Activated CD4-positive, alpha-beta memory T cell treated with anti-CD3 and anti-CD28 coated beads, Interleukin-2, amount 10 ng/mL, durations not matched to agents 7 days and 5 days (primary cell): Measurements from ENCODE around the gene SLC16A5. TPM values are rescaled to one million over a fixed set of nuclear protein-coding genes. Genes with fewer than 3 reads are reported as not detected.

ENCODE experiments used
- CTCF ChIA-PET: fragments of 350-600 bp; sonication (Branson Sonifier 250); formaldehyde crosslinking; loops from one replicate; lab custom pipeline; 2021; ENCODE audit warnings: antibody characterized with exemption, inconsistent platforms; lab: Charles Lee
- POLR2A ChIA-PET: fragments of 350-600 bp; sonication (Branson Sonifier 250); formaldehyde crosslinking; loops from one replicate; lab custom pipeline; 2021; ENCODE audit warnings: antibody characterized with exemption; lab: Charles Lee
- DNase-seq: peaks from one replicate; pipeline ENCODE4 v3.0.0-alpha.2; 2020
- H3K27ac Mint-ChIP-seq: one replicate; pipeline ENCODE4 v1.8.0; 2021; ENCODE audit warnings: mild to moderate bottlenecking, mixed read lengths
- H3K27me3 Mint-ChIP-seq: one replicate; pipeline ENCODE4 v1.8.0; 2021; ENCODE audit warnings: mixed read lengths
- H3K36me3 Mint-ChIP-seq: one replicate; pipeline ENCODE4 v1.8.0; 2021; ENCODE audit warnings: low read depth, mixed read lengths
- H3K4me1 Mint-ChIP-seq: one replicate; pipeline ENCODE4 v1.8.0; 2021; ENCODE audit warnings: mixed read lengths
- H3K4me3 Mint-ChIP-seq: one replicate; pipeline ENCODE4 v1.8.0; 2021; ENCODE audit warnings: mild to moderate bottlenecking, mixed read lengths
- H3K9me3 Mint-ChIP-seq: one replicate; pipeline ENCODE4 v1.8.0; 2021; ENCODE audit warnings: mixed read lengths
- total RNA-seq, 2 experiments: library from RNA; stranded (reverse); gene quantifications; one replicate each; pipeline ENCODE4 v1.2.3, GENCODE V29; 2021

The SLC16A5 gene
- total RNA-seq, 2 experiments from 2014 or later = 10.4 TPM

DNA sequence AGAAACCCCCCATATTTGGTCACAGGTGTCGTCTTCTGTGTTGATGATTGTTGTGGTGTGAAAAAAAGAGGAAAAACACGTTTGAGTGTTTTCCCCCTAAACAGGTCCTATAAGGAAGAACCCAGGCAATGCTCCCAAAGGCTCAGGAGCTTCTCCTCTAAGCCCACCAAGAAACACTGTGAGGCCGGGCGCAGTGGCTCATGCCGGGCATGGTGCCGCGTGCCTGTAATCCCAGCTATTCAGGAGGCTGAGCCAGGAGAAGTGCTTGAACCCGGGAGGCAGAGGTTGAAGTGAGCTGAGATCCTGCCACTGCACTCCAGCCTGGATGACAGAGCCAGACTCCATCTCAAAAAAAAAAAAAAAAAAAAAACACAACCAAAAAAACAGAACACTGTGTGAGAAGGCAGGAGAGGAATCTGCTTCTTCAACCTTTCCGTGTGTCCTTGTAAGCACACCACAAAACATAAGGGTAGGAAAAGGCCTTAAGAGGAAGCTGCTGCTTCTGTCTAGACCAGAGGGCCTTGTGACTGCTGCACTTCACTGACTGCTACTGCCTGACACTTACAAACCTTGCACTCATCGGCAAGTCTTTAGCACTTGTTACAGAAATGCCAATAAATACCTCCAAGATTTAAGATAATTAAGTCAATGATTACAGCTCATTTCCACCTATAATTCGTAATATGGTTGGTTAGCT is 57.2 kb downstream of the SLC16A5 start:
- H3K4me1 Mint-ChIP-seq = peaks cover 41% of the 10 kb centered on the region
- ChIA-PET POLR2A (interaction anchor here (1.1 to 2.9 kb wide), 4 partner anchors 10 to 117 kb away, joined by 4 to 18 read pairs (median 6); partner anchors contain the start of genes GGA3, JPT1, MRPS7 and NT5C), CTCF (interaction anchor here (0.6 to 3.5 kb wide), 8 partner anchors 13 to 95 kb away, joined by 3 to 20 read pairs (median 4); partner anchors contain the start of gene NT5C)
- no peak for DNase-seq
- H3K27ac Mint-ChIP-seq = no peak overlapping the region
- no peak overlapping the region for H3K4me3 Mint-ChIP-seq
- H3K9me3 Mint-ChIP-seq = no peaks in the 10 kb centered on the region
- H3K36me3 Mint-ChIP-seq = peaks cover 79% of the 10 kb centered on the region
- H3K27me3 Mint-ChIP-seq = no peaks in the 10 kb centered on the region

DNA sequence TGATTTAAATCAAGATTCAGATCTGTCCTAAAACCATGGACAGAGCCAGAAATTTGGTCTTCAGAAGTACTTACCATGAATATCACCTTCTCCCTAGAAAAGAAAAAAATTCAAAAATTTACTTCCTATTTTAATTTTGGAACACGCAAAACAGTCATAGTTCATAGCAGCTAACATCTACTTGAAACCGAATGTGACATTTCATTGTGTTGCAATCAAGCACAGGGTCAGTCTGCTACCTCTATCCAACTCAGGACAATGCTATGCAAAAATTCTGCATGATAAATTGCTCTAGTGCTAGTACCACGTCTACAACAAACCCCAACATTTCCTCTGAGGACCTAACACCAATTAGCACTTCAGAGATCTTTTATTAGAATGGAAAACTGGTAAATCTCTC is 58.8 kb downstream of the SLC16A5 start:
- H3K4me3 Mint-ChIP-seq = no peak overlapping the region
- no peaks in the 10 kb centered on the region for H3K27me3 Mint-ChIP-seq
- ChIA-PET CTCF (interaction anchor here (3.5 kb wide), 1 partner anchor 15 kb away, joined by 20 read pairs; the partner anchor contains the start of gene NT5C), POLR2A (interaction anchor here (0.7 to 2.9 kb wide), 3 partner anchors 9 to 185 kb away, joined by 4 to 18 read pairs (median 8); partner anchors contain the start of genes JPT1 and NT5C)
- DNase-seq = no peak
- H3K4me1 Mint-ChIP-seq = peaks cover 30% of the 10 kb centered on the region
- no peak overlapping the region for H3K27ac Mint-ChIP-seq
- H3K36me3 Mint-ChIP-seq = peaks cover 66% of the 10 kb centered on the region
- H3K9me3 Mint-ChIP-seq = no peaks in the 10 kb centered on the region

DNA sequence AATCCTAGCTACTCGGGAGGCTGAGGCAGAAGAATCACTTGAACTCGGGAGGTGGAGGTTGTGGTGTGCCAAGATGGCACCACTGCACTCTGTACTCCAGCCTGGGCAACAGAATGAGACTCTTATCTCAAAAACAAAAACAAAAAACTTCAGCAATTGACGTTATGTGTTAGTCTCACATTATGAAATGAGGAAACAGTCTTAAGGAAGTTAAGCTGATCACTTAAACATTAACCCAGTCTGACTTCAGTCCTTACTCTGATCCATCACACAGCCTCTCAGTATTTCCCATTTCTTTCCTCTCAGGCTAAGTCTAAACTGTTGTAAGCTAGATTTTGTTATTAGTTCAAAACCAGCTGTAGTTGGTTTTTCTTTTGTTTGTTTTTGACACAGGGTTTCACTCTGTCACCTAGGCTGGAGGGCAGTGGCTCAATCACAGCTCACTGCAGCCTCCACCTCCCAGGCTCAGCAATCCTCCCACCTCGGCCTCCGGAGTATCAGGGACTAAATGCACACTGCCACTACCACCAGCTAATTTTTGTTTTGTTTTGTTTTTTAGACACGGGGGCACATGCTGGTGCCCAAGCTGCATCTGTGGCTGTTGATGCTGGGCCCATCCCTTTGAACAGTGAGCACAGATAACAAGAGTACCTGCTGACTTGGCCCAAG is 60.3 kb downstream of the SLC16A5 start:
- H3K27me3 Mint-ChIP-seq = no peaks in the 10 kb centered on the region
- POLR2A ChIA-PET = interaction anchor here (1.0 to 1.8 kb wide), 3 partner anchors 17 to 23 kb away, joined by 3 to 6 read pairs (median 6); partner anchors contain the start of gene NT5C
- CTCF ChIA-PET = interaction anchor here (0.8 to 1.8 kb wide), 5 partner anchors 16 to 53 kb away, joined by 3 to 13 read pairs (median 4); no protein-coding TSS in a partner anchor
- H3K27ac Mint-ChIP-seq = peak overlapping the region; percentile 21
- DNase-seq = no peak
- H3K36me3 Mint-ChIP-seq = peaks cover 73% of the 10 kb centered on the region
- no peak overlapping the region for H3K4me3 Mint-ChIP-seq
- H3K4me1 Mint-ChIP-seq = peaks cover 39% of the 10 kb centered on the region
- no peaks in the 10 kb centered on the region for H3K9me3 Mint-ChIP-seq

DNA sequence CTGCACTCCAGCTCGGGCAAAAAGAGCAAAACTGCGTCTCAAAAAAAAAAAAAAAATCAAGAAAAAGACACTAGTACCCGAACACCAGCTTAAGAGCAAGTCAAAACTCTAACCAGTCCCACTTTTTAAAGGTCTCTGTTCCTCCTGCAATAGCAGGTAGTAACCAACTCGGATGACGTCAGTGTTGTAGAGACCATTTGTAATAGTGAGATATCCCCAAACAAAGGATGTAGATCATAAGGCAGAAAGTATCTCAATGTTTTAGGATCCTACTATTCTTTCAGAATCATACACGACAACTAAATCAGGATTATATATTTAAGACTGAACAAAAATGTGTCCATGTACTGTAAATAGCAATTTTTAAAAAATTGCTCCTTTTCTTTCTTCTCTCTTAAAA is 64.2 kb downstream of the SLC16A5 start:
- Mint-ChIP-seq H3K27ac (peak overlapping the region; percentile 81), H3K4me3 (peak overlapping the region; percentile 93), H3K27me3 (no peaks in the 10 kb centered on the region), H3K36me3 (peaks cover 54% of the 10 kb centered on the region), H3K9me3 (no peaks in the 10 kb centered on the region), H3K4me1 (peaks cover 54% of the 10 kb centered on the region)
- ChIA-PET POLR2A (interaction anchor here (0.5 kb wide), 1 partner anchor 729 kb away, joined by 3 read pairs; no protein-coding TSS in a partner anchor), CTCF (interaction anchor here (0.6 to 1.0 kb wide), 2 partner anchors 22 to 38 kb away, joined by 3 read pairs; no protein-coding TSS in a partner anchor)
- no peak for DNase-seq

DNA sequence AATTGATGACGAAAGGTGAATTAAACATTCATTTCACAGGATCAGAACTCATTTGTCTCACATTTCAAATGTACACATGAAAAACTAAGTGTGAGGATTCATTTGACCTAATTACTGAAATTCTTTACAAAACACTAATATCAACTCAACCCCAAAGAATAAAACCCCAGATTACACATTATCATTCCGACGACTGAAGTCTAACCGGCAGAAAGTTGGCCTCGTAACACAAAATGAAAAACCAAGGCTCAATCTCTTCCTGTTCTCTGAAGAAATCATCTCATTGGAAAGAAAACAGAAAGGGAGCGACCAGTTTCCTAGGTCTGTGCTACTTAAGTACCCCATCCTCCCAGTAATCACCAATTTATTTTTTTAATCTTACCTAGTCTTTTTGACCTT is 64.8 kb downstream of the SLC16A5 start:
- H3K4me1 Mint-ChIP-seq = peaks cover 52% of the 10 kb centered on the region
- no peaks in the 10 kb centered on the region for H3K27me3 Mint-ChIP-seq
- peak overlapping the region; percentile 81 for H3K27ac Mint-ChIP-seq
- POLR2A ChIA-PET = interaction anchor here (1.0 to 1.1 kb wide), 2 partner anchors 12 to 20 kb away, joined by 4 read pairs; no protein-coding TSS in a partner anchor
- peak overlapping the region; percentile 93 for H3K4me3 Mint-ChIP-seq
- no peaks in the 10 kb centered on the region for H3K9me3 Mint-ChIP-seq
- CTCF ChIA-PET = no interaction called here
- DNase-seq = no peak
- H3K36me3 Mint-ChIP-seq = peaks cover 50% of the 10 kb centered on the region

DNA sequence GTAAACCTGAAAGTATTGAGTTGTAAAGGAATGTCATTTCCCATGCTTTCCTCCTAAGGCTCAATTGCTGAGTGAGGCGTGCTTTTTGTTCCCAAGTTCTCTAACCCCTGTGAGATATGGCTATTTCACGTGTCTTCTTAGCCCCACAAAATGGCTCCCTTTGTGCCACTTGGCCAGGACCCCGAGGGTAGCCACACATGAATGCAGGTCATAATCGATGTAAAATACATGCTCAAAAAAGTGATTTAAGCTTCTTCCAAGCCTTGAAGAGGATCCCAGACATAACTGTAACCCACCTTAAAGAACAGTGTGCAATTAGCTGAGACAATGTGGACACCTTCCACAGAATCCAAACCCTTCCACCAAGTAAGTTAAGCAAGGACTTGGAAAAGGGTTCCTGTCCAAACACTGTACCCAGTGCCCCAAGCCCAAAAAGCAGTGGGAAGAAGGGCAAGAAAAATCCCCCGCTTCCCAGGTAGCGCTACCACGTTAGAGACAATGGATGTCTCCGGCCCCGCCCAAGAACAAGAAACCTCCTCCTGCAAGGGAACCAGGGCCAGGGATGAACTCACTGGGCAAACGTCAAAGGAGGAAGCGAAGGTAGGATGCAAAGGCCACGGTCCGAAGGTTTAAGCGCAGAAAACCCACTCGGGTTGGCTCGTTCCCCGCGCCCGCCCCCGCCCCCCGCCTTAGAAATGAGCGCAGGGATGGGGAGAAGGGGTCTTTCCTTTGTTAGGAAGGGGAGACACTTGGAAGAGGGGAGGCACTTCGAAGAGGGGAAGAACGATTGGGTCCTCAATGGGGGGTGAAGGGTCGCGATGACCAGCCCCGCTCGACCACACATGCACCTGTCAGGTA is 65.4 kb downstream of the SLC16A5 start:
- Mint-ChIP-seq H3K27ac (peak overlapping the region; percentile 81), H3K36me3 (peaks cover 44% of the 10 kb centered on the region), H3K27me3 (no peaks in the 10 kb centered on the region), H3K4me1 (peaks cover 49% of the 10 kb centered on the region), H3K9me3 (no peaks in the 10 kb centered on the region), H3K4me3 (peak overlapping the region; percentile 93)
- ChIA-PET POLR2A (interaction anchor here (1.0 to 1.1 kb wide), 2 partner anchors 12 to 21 kb away, joined by 4 read pairs; no protein-coding TSS in a partner anchor), CTCF (no interaction called here)
- peak; percentile 40 for DNase-seq

DNA sequence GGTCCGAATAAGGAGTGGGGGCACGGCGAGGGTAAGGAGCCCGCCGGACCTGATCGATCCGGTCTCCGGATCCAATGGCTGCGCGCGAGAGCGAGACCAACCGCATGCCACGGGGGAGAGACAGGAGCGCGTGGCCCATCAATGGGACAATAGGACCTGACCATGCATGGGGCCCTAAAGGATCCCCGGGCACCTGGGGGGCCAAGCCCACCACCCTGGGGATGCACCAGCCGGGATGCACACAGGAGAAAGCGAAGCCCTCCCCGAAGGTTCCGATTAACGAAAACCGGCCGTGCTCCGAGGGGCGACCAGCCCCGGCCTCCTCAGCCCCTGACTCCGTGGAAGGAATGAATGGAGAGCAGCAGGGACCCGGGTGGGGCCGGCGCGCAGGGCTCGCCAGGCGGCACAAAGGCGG is 66.0 kb downstream of the SLC16A5 start:
- H3K4me1 Mint-ChIP-seq = peaks cover 43% of the 10 kb centered on the region
- H3K27me3 Mint-ChIP-seq = no peaks in the 10 kb centered on the region
- peak overlapping the region; percentile 81 for H3K27ac Mint-ChIP-seq
- ChIA-PET POLR2A (interaction anchor here (1.1 to 3.1 kb wide), 22 partner anchors 9 to 118 kb away, joined by 3 to 25 read pairs (median 6); partner anchors contain the start of genes GGA3, MRPS7, NT5C and NUP85), CTCF (interaction anchor here (1.2 kb wide), 1 partner anchor 39 kb away, joined by 3 read pairs; no protein-coding TSS in a partner anchor)
- H3K36me3 Mint-ChIP-seq = peaks cover 38% of the 10 kb centered on the region
- DNase-seq = peak; percentile 50
- peak overlapping the region; percentile 93 for H3K4me3 Mint-ChIP-seq
- no peaks in the 10 kb centered on the region for H3K9me3 Mint-ChIP-seq

DNA sequence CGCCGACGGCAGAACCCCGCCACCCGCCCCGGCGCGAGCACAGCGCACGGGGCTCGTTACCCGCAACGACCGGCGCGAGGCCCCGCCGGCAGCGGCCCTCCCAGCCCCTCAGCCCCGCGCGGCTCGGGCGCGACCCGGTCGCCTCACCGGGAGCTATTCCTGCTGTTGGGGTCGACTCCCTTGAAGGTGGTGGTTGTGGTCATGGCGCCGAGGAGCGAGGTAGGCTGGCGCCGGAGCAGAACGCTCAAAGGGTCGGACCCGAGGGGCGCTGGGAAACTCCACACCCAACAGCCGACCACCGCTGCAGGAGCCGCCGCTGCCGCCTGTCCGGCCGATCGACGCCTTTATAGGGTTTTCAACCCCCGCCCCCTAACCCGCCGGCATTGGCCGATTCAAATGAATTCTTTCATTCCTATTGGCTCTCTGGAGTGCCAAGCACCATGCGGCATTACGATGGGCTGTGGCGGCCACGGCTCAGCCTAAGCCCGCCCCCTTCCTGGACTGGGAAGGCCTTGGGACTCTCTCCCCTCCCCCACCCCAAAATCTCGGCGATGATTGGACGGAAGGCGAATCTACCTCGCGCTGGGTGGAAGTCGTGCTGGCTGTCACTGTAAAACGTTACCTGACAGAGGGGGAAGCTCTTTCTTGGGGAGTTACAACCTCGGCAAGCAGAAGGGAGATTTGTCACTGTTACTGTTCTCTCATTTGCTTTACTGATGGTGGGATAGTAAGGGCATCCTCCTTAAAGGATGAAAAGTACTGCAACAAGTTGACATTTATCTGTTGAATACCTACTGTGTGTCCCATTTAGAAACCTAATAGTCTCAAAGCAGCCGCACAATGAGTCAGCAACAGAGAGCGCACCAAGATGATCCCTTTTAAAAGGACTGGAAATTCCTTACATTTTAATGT is 66.7 kb downstream of the SLC16A5 start, which contains the start of gene JPT1:
Gene JPT1, minus strand, starts transcription at position 318 of the 912 bp plus-strand sequence. Its CDS starts 115 bp downstream, at position 203.
- Mint-ChIP-seq H3K4me3 (peak within 1 kb of the TSS; percentile 93), H3K36me3 (peaks cover 37% of the 10 kb centered on the region), H3K4me1 (peaks cover 41% of the 10 kb centered on the region), H3K9me3 (no peaks in the 10 kb centered on the region), H3K27ac (peak within 1 kb of the TSS; percentile 86), H3K27me3 (no peaks in the 10 kb centered on the region)
- POLR2A ChIA-PET = interaction anchor here (0.6 to 3.1 kb wide), 38 partner anchors 8 to 142 kb away, joined by 3 to 25 read pairs (median 6); partner anchors contain the start of genes ARMC7, GGA3, MIF4GD and MRPL58
- CTCF ChIA-PET = interaction anchor here (1.0 to 1.2 kb wide), 4 partner anchors 17 to 49 kb away, joined by 3 to 5 read pairs (median 3); no protein-coding TSS in a partner anchor
- DNase-seq = peak; percentile 99

DNA sequence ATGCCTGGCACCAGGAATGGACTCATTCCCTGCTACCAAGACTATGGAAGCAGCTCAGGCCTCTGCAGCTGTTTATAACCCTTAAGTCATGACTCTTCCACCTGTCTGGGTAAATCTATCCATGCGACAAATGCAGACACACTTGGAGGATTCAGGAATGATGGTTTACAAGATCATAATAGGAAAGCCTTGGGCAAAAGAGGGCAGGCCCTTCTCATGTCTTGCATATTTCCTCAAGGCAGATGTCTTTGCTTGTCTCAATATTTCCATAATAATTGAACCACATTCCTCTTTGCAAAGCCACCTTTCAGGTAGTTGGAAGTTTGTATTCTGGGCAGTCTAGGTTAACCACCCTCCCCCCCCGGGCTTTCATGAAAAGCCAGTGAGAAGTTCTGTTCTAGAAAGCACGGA is 67.4 kb downstream of the SLC16A5 start:
- no peaks in the 10 kb centered on the region for H3K9me3 Mint-ChIP-seq
- DNase-seq = no peak
- POLR2A ChIA-PET = interaction anchor here (0.6 to 3.1 kb wide), 36 partner anchors 8 to 143 kb away, joined by 3 to 25 read pairs (median 6); partner anchors contain the start of genes ARMC7, GGA3, MIF4GD and MRPL58
- H3K4me3 Mint-ChIP-seq = no peak overlapping the region
- H3K36me3 Mint-ChIP-seq = peaks cover 32% of the 10 kb centered on the region
- H3K4me1 Mint-ChIP-seq = peaks cover 37% of the 10 kb centered on the region
- peak overlapping the region; percentile 86 for H3K27ac Mint-ChIP-seq
- no peaks in the 10 kb centered on the region for H3K27me3 Mint-ChIP-seq
- CTCF ChIA-PET = interaction anchor here (1.0 to 5.6 kb wide), 5 partner anchors 16 to 48 kb away, joined by 3 to 17 read pairs (median 5); no protein-coding TSS in a partner anchor
